Activated B cell treated with CpG ODN at 0.5 μM for 24 hours (primary cell): ENCODE results near the gene NFKBIA. TPM values are rescaled to one million over a fixed set of nuclear protein-coding genes. Genes with fewer than 3 reads are reported as not detected.

Source experiments
- total RNA-seq: library from RNA; stranded (reverse); gene quantifications from 2 replicates; pipeline ENCODE4 v1.2.3, GENCODE V29; 2022

Gene NFKBIA
- total RNA-seq, 1 donor from 2014 or later = 515 TPM

Other genes starting within 250 kb of the NFKBIA start
- gene PSMA6, start 112.4 kb downstream of the NFKBIA start, total RNA-seq = 163 and 180 TPM in 2 replicates
- gene INSM2, start 129.4 kb upstream of the NFKBIA start, total RNA-seq = not detected in 2 replicates